HL-60 (cell line): Measurements from ENCODE around the gene PHLDA1.

ENCODE experiments used
- DNase-seq, 2 experiments: peaks; one replicate each; pipeline ENCODE4 v3.0.0-alpha.2; 2010 to 2020; ENCODE audit warnings: low read depth in 1 of 2, low spot score in 1 of 2
- H3K27ac ChIP-seq: fragments of 250-450 bp; sonication (Bioruptor Pico); replicated peaks from 2 replicates; pipeline ENCODE4 v1.5.1; 2020; ENCODE audit warnings: mild to moderate bottlenecking, moderate library complexity
- H3K27me3 ChIP-seq: fragments of 250-450 bp; sonication (Bioruptor Pico); 2 replicates; pipeline ENCODE4 v1.5.1; 2021; ENCODE audit warnings: mild to moderate bottlenecking, moderate library complexity; ENCODE audit not compliant: insufficient read depth, poor library complexity, severe bottlenecking
- H3K4me3 ChIP-seq: replicated peaks from 2 replicates; pipeline ENCODE4 v1.5.1; 2011; ENCODE audit warnings: mild to moderate bottlenecking, control low read depth, low read length; ENCODE audit not compliant: insufficient read depth
- CTCF ChIP-seq: IDR thresholded peaks from one replicate; pipeline ENCODE4 v1.5.1; 2011; ENCODE audit warnings: low read length, control low read depth, inconsistent platforms; ENCODE audit not compliant: insufficient read depth
- GABPA ChIP-seq: IDR thresholded peaks from 2 replicates; pipeline ENCODE4 v1.6.1; 2012; ENCODE audit warnings: low read depth
- POLR2AphosphoS5 ChIP-seq: IDR thresholded peaks from 2 replicates; pipeline ENCODE4 v1.6.1; 2012; ENCODE audit warnings: low read depth
- REST ChIP-seq: IDR thresholded peaks from 2 replicates; pipeline ENCODE4 v1.6.1; 2012; ENCODE audit warnings: low read depth; ENCODE audit not compliant: insufficient replicate concordance
- SPI1 ChIP-seq: IDR thresholded peaks from 2 replicates; pipeline ENCODE4 v1.6.1; 2012; ENCODE audit warnings: low read depth, mild to moderate bottlenecking, borderline replicate concordance

Gene PHLDA1

GRCh38 chr12:75997658-75998057 lies 33.9 kb downstream of the PHLDA1 start:
- no peak for DNase-seq
- H3K27me3 ChIP-seq = no peaks in the 10 kb centered on the region
- no peak overlapping the region for H3K4me3 ChIP-seq
- H3K27ac ChIP-seq = no peak overlapping the region
- TF ChIP-seq SPI1 (no peak), REST (no peak)

GRCh38 chr12:75996861-75997447 lies 34.6 kb downstream of the PHLDA1 start:
- TF ChIP-seq CTCF (no peak), POLR2AphosphoS5 (no peak), REST (no peak), GABPA (no peak), SPI1 (no peak)
- no peak for DNase-seq
- Histone ChIP-seq H3K27ac (no peak overlapping the region), H3K4me3 (no peak overlapping the region), H3K27me3 (no peaks in the 10 kb centered on the region)

- DNase-seq = no peak
- no peak overlapping the region for H3K4me3 ChIP-seq
- TF ChIP-seq POLR2AphosphoS5 = no peak
- no peak overlapping the region for H3K27ac ChIP-seq
- no peaks in the 10 kb centered on the region for H3K27me3 ChIP-seq
Observed at GRCh38 chr12:75995691-75996090, 35.9 kb downstream of the PHLDA1 start.

- Histone ChIP-seq H3K27me3 (no peaks in the 10 kb centered on the region), H3K27ac (no peak overlapping the region), H3K4me3 (no peak overlapping the region)
- DNase-seq = no peak
- TF ChIP-seq POLR2AphosphoS5 (no peak), CTCF (no peak), REST (no peak), SPI1 (no peak), GABPA (no peak)
Observed at GRCh38 chr12:75994069-75994740, 37.4 kb downstream of the PHLDA1 start.
